Fibroblast of pulmonary artery (primary cell): ENCODE data around the gene TINAGL1.

ENCODE experiments used
- DNase-seq: peaks from one replicate; pipeline ENCODE4 v3.0.0-alpha.2; 2010; ENCODE audit warnings: low read depth
- H3K4me3 ChIP-seq: replicated peaks from 2 replicates; pipeline ENCODE4 v1.5.1; 2011; ENCODE audit warnings: low read depth, mild to moderate bottlenecking, control low read depth, low read length, moderate library complexity
- CTCF ChIP-seq: IDR thresholded peaks from 2 replicates; pipeline ENCODE4 v1.5.1; 2011; ENCODE audit warnings: mild to moderate bottlenecking, control low read depth, low read length, inconsistent platforms; ENCODE audit errors: missing control alignments

Gene TINAGL1

GRCh38 chr1:31614414-31615005 lies 38.2 kb downstream of the TINAGL1 start:
- TF ChIP-seq CTCF = no peak
- no peak overlapping the region for H3K4me3 ChIP-seq
- DNase-seq = no peak

- DNase-seq = no peak
- no peak overlapping the region for H3K4me3 ChIP-seq
- TF ChIP-seq CTCF = no peak
These were observed 39.1 kb downstream of the TINAGL1 start for GRCh38 chr1:31615414-31615813.

GRCh38 chr1:31615939-31616338 lies 39.6 kb downstream of the TINAGL1 start:
- DNase-seq = no peak
- no peak for TF ChIP-seq CTCF
- H3K4me3 ChIP-seq = no peak overlapping the region

GRCh38 chr1:31617218-31617915 lies 41.1 kb downstream of the TINAGL1 start, which contains the start of gene HCRTR1:
Gene HCRTR1 (plus strand): TSS chr1:31617689. CDS start chr1:31619193, 1,504 bp downstream.
- peak within 1 kb of the TSS; percentile 49 for H3K4me3 ChIP-seq
- no peak for DNase-seq
- TF ChIP-seq CTCF = no peak

DNA sequence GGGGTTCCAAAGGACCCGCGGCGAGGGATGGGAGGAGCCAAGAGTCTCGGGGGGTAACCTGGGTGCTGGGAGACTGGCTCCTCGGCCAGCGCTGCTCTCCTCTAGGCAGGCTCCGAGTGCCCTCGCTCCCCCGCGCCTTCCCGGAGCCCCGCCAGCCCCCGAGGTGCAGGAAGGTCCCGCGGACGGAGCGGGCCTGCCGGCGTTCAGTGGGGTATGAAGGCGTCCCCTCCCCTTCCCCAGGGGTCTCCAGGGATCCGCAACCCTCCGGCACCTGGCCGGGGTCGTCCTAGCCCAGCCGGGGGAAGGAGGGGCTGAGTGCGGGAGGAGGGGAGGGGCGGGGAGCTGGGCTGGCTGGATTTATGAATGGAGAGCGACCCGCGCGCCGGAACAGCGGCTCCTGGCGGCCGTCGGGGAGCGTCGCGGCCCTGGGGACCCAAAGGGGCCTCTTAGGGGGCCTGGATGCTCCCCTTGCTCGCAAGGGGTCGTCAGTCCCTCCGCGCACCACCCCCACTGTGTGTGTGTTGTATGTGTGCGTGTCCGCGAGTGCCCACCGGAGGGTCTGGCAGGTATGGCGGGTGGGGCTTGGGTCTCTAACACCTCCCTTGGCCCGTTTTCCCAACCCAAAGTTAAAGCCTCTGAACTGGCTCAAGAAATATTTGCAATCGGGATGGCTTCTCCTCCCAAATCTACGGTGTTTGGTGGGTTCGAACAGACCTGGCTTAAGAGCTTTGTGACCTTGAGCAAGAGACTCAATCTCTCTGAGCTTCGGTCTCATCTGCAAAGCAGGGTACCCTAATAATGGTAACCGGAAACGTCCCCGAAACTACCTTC lies 41.8 kb downstream of the TINAGL1 start:
- peak overlapping the region; percentile 49 for H3K4me3 ChIP-seq
- peak; percentile 62 for TF ChIP-seq CTCF
- DNase-seq = peak; percentile 43

- DNase-seq = no peak
- H3K4me3 ChIP-seq = no peak overlapping the region
- TF ChIP-seq CTCF = no peak
These were observed 42.9 kb downstream of the TINAGL1 start for GRCh38 chr1:31618916-31619846.
